ENCODE data around the gene PGAM2.
"Not testable (repeated sequence)": the region's sequence is repeated elsewhere in the genome, so short reads cannot be mapped to it uniquely, and the experiment has no call there.

Gene PGAM2

DNA sequence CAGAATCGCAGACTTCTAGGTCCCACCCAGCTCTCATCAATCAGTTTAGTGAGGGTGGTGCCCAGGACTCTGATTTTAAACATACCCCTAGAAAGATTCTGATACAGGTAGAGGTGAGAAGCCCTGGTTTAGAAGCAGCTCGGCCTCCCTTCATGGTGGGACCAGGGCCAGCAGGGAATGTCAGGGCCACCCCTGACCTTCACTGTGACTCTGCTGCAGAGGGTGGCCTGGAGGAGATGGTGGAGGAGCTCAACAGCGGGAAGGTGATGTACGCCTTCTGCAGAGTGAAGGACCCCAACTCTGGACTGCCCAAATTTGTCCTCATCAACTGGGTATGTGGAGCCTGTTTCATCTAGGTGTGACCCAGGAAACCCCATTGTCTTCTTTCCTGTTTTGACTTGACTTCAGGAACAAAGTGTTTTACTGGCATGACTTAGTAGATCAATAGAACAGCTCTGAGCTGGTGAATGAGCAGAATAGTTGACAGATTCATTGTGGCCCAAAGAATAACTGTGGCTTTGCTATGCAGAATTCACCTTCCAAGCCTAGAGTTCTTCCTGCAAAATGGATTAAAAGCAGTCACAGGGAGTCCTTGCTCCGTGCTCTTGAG is 13.7 kb downstream of the PGAM2 start:
- DNase-seq (ENCODE audit: low read depth in 2 of 2) = no peak

DNA sequence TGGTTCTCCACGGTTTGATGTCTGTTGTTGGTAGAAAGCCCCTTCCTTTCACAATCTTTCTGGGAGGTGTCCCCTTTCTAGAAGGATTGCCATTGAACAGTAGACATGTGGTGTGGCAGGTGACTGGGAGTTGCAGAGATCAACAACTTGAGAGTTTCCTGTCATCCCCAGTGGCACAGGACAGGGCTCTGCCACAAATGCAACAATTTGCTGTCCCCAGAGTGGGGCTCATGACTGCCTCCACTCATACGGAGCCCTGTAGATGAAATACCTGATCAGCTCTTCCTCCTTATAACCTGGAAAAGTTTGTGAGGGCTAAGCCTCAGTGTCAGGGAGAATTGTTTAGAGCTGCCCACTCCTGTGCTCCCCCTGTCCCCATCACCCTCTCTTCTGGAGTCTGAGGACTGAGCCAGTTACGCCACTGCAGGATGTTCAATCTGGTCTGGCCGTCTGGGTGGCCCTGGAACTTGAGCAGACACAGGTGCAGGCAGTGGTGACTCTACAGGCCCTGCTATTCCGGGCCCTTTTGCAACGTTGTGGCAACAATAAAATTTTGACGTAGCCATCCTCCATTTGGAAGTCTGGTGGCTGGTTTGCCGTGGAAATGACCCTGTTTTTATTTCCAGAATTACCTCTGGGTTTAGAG is 14.3 kb downstream of the PGAM2 start:
- no peak for DNase-seq (ENCODE audit: low read depth in 2 of 2)

GRCh38 chr7:44050121-44050914 is 15.0 kb downstream of the PGAM2 start:
- DNase-seq (ENCODE audit: low read depth in 2 of 2) = no peak

GRCh38 chr7:44048031-44048795 is 17.2 kb downstream of the PGAM2 start:
- DNase-seq (ENCODE audit: low read depth in 2 of 2) = no peak

- no peak for DNase-seq (ENCODE audit: low read depth in 2 of 2)
These were observed 18.9 kb downstream of the PGAM2 start for GRCh38 chr7:44046321-44047061.

DNA sequence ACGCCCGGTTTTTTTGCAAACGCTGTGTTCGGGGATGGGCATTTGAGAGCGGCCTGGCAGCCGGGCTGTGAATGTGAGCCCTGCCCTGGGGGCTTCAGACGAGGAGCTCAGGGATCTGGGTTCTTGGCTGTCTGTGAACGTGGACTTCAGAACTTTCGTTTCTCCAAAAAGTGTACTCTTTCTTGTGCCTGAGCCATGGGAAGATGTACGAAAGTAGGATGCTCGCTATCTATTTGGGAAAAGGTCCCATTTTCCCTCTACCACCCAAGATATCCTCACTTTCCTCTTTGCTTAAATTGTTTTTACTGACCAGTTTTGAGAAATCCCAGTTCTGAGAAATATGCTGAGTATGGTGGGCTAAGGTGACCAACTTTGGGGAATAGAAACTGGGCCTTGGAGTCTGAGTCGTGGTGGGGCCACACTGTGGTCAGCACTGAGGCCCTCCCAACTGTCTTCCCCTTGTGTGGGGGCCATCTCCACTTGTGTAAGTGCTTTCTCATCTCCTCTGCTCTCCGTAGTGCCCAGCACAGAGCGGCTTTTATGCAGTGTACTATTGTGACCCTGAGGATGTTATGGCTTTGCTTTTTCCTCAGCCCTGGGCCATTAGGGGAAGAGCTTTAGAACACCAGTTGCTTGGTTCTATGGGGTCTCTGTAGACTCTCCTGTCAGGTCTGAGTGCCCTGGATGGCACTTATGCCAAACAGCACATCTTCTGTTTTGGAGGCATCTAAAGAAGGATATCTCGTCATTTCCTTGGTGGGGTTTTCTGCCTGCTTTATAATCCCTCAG is 19.9 kb downstream of the PGAM2 start:
- DNase-seq (ENCODE audit: low read depth in 2 of 2) = no peak

- DNase-seq (ENCODE audit: low read depth in 2 of 2) = peak; percentile 84 to 86
These were observed 20.8 kb downstream of the PGAM2 start, which contains the start of gene DBNL for GRCh38 chr7:44044315-44045225. DBNL (plus strand) TSS chr7:44044702; CDS start chr7:44044738, 36 bp downstream.

DNA sequence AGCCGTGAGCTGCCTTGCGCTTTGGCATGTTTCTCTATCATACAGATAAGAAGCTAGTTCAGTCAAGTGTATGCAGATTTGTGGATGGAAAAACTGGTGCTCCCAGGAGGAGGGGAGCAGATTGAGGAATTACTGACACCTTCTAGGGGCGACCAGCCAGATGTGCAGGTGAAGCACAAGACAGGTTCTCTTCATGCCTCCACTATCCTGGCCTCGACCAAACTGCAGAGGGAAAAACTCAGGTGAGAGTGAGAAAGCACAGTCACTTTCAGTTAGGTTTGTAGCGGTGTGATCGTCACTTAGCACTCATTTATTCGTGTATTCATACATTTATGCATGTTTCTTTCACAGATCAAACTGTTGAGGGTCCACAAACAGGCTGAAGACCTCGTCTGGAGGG is 21.5 kb downstream of the PGAM2 start:
- DNase-seq (ENCODE audit: low read depth in 2 of 2) = no peak

DNA sequence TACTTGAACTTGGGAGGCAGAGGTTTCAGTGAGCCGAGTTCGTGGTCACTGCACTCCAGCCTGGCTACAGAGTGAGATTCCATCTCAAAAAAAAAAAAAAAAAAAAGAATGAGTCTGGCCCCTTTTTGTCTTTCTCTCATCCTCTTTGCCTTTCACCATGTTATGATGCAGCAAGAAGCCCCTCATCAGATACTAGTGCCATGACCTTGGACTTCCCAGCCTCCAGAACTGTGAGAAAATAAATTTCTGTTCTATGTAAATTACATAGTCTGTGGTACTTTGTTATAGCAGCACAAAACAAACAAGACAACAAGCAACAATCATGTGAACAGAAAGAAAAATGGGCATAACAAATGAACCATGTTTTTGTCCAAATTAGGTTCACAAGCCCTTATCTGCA is 23.1 kb downstream of the PGAM2 start:
- no peak for DNase-seq (ENCODE audit: low read depth in 2 of 2)

DNA sequence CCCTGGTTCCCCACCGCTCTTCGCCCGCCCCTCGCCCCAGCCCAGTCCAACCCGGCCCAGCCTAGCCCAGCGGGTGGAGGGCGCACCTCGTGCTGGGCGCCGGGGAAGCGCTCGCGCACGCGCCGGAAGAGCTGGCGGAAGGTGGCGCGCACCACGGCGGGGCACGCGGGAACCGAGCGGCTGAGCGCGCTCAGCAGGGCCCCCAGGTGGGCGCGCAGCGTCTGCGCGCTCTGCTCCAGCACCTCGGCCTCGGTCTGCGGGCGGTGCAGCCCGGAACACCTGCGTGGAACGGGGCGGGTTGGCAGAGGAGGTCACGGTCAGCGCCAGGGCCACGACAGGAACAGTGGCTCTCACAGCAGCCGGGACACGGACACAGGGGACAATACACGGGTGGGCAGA is 24.9 kb downstream of the PGAM2 start:
- DNase-seq (ENCODE audit: low read depth in 2 of 2) = peak in 1 of 2 donors; percentile 67

DNA sequence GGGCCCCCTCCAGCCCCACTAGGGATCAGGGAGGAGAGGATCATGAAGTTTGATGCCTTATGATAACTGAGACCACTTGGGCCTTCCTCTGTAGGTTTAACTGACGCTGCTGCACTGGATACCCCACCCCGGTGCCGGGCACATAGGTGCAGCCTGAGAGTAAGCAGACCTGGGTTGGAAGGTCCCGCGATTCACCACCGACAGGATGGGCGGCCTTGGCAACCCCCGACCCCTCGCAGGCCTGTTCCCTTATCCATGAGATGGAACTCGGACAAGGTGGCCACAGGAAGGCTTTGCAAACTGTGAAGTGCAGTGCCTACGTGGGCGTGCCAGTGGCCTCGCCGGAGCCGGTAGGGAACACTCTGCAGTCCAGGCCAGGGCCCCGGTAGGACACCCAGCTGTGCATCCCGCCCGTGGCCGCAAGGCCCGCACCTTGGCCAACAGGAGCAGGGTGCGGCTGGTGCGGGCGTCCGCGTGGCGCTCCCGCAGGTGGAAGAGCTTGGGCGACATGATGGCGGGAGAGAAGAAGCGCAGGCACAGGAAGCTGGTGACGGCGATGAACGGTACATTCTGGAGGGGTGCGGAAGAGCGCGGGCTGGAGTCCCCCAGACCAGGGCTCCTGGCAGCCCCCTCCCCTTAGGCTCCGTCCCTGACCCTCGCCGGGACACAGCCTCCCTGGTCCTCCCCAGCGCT is 25.4 kb downstream of the PGAM2 start:
- DNase-seq (ENCODE audit: low read depth in 2 of 2) = not testable (repeated sequence)

- peak; percentile 63 to 80 for DNase-seq (ENCODE audit: low read depth in 2 of 2)
These were observed 26.3 kb downstream of the PGAM2 start for GRCh38 chr7:44038961-44039558.

DNA sequence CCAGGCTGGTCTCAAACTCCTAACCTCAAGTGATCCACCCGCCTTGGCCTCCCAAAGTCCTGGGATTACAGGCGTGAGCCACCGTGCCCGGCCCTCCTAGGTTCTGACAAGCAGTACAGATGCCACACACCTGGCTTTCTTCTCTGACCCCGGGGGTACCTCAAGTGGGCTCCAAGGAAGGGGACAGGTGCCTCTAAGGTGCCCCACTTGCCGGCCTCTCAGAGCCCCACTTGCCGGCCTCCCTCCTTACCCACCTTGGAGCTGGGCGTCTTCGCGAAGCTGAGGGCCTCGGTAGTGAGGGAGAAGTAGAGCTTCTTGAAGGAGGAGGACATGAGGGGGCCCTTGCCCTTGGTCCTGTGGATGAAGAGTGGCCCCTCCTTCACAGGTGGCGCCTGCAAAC is 26.8 kb downstream of the PGAM2 start:
- not testable (repeated sequence) for DNase-seq (ENCODE audit: low read depth in 2 of 2)

DNA sequence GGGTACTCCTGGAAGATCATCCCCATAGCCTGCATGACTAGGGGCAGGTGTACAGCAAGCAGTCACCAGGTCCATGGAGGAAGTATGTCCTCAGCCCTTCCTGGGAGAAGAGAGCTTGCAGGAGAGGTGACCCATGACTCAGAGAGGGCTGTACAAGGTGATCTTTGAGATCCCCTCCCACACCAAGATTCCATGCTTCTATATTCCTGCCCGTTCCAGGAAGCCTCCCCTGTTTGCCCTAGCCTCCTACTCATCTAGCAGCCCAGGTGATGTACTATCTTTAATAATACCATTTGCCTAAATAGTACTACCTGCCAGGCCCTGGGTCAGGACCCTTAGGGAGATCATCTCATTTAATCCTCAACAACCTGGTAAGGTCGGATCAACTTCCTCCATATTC is 27.4 kb downstream of the PGAM2 start:
- DNase-seq (ENCODE audit: low read depth in 2 of 2) = not testable (repeated sequence)

DNA sequence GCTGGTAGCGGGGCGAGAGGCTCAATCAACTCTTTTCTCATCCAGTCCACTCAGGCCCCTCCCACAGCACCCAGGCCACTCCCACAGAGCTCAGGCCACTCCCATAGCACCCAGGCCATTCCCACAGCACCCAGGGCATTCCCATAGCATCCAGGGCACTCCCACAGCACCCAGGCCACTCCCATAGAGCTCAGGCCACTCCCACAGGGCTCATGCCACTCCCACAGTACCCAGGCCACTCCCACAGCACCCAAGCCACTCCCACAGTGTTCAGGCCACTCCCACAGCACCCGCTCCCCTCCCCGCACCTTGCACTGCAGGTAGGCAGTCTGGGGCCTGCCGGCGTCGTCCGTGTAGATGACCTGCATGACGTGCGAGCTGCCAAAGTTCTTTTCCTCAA is 29.0 kb downstream of the PGAM2 start:
- not testable (repeated sequence) for DNase-seq (ENCODE audit: low read depth in 2 of 2)

- not testable (repeated sequence) for DNase-seq (ENCODE audit: low read depth in 2 of 2)
These were observed 31.2 kb downstream of the PGAM2 start for GRCh38 chr7:44033971-44034844.

DNA sequence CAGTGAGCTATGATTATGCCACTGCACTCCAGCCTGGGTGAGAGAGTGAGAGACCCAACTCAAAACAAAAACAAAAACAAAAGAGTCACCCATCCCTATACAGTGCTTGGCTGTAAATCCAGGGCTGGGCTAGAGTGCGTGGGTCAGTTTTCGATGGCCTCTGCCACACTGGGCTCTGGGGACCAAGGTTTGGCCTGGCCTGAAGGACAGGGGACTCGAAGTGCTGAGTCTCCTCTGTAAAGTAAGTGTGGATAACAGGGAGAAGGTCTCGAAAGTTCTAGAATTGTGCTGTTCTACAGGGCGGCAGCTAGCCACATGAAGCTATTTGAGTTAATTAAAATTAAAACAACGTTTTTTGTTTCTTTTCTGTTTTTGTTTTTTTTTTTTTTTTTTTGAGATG is 33.3 kb downstream of the PGAM2 start:
- DNase-seq (ENCODE audit: low read depth in 2 of 2) = not testable (repeated sequence)
